K562 (cell line): Measurements from ENCODE around the gene HEXIM1. TPM values are rescaled to one million over a fixed set of nuclear protein-coding genes. Genes with fewer than 3 reads are reported as not detected.
A peak's percentile ranks its signal among the peaks of the same experiment; 100 is the strongest.

ENCODE experiments used
- BCOR ChIP-seq: fragments of 450-650 bp; IDR thresholded peaks from 2 replicates; pipeline ENCODE4 v1.6.1; 2016
- HIVEP1 ChIP-seq: fragments of 250-450 bp; sonication (Bioruptor Pico); IDR thresholded peaks from 2 replicates; pipeline ENCODE4 v1.4.0; 2020; ENCODE audit warnings: mild to moderate bottlenecking
- JUND ChIP-seq, 2 experiments: IDR thresholded peaks; 2 replicates in 1 of 2; 3 replicates in 1 of 2; pipeline ENCODE4 v1.6.1; 2011; ENCODE audit warnings: borderline replicate concordance in 2 of 2, low read depth in 2 of 2, low read length in 2 of 2, improper control_type of control experiment in 1 of 2, missing biosample characterization in 1 of 2, missing genetic modification characterization in 1 of 2, missing genetic modification reagents in 1 of 2
- L3MBTL2 ChIP-seq: fragments of 450-650 bp; IDR thresholded peaks from 2 replicates; pipeline ENCODE4 v1.6.1; 2016; ENCODE audit warnings: mild to moderate bottlenecking, moderate library complexity
- MTA2 ChIP-seq: fragments of 450-650 bp; IDR thresholded peaks from 2 replicates; pipeline ENCODE4 v1.6.1; 2016; ENCODE audit warnings: low read depth
- POLR3A ChIP-seq: IDR thresholded peaks from 2 replicates; pipeline ENCODE4 v1.6.1; 2011; ENCODE audit warnings: borderline replicate concordance, mild to moderate bottlenecking, moderate library complexity; ENCODE audit not compliant: insufficient read length, insufficient read depth; ENCODE audit errors: extremely low read depth
- RBM39 ChIP-seq: fragments of 200-400 bp; formaldehyde crosslinking; optimal IDR thresholded peaks from 2 replicates; pipeline ENCODE3; 2018; ENCODE audit warnings: low read depth, low read length
- RFX7 ChIP-seq: fragments of 250-450 bp; sonication (Bioruptor Pico); IDR thresholded peaks from 2 replicates; pipeline ENCODE4 v1.5.1; 2021; ENCODE audit warnings: mild to moderate bottlenecking
- TAL1 ChIP-seq: fragments of 450-650 bp; IDR thresholded peaks from 2 replicates; pipeline ENCODE4 v1.6.1; 2016; ENCODE audit warnings: mild to moderate bottlenecking
- TBP ChIP-seq: optimal IDR thresholded peaks from 2 replicates; pipeline ENCODE3; 2011; ENCODE audit warnings: low read depth, low read length, improper control_type of control experiment
- XRCC4 ChIP-seq: IDR thresholded peaks from one replicate; pipeline ENCODE4 v1.6.1; 2011; ENCODE audit not compliant: insufficient read depth, insufficient read length; ENCODE audit errors: extremely low read depth
- ZNF316 ChIP-seq: fragments of 450-650 bp; IDR thresholded peaks from 2 replicates; pipeline ENCODE4 v1.6.1; 2016
- polyA plus RNA-seq, 8 experiments: library from polyadenylated mRNA; depleted of rRNA in 4 of 8; stranded (reverse) in 5 of 8; unstranded in 3 of 8; fragments of >200 nt; fragmentation: Nextera tagmentation in 2 of 8; fragmentation: Illumina TruSeq in 1 of 8; extraction: Ambion mirVana in 2 of 8; extraction: Trizol in 1 of 8; gene quantifications; 2 replicates each; pipeline versions ENCODE4 v1.2.1 to v1.2.3, GENCODE V29; 2011 to 2014; ENCODE audit warnings: inconsistent platforms in 1 of 8, missing spikeins in 1 of 8
- total RNA-seq, 7 experiments: library from RNA; depleted of rRNA in 6 of 7; stranded (reverse); fragments of >200 nt in 6 of 7; fragmentation: Illumina TruSeq in 2 of 7; extraction: Trizol in 2 of 7; gene quantifications; 2 replicates each; pipeline versions ENCODE4 v1.2.1 to v1.2.3, GENCODE V29; 2011 to 2021; ENCODE audit warnings: low replicate concordance in 1 of 7
- TF ChIP-seq, protein P1 (sequence below), 2 experiments: fragments of 450-650 bp in 1 of 2; IDR thresholded peaks; 2 replicates each; pipeline ENCODE4 v1.6.1; 2011 to 2017; ENCODE audit warnings: low read depth in 2 of 2, antibody characterized with exemption in 1 of 2, borderline replicate concordance in 1 of 2, low read length in 1 of 2, mild to moderate bottlenecking in 1 of 2, mixed read lengths in 1 of 2; ENCODE audit not compliant: control insufficient read depth in 1 of 2
- TF ChIP-seq, protein P2 (sequence below), 2 experiments: fragments of 450-650 bp; formaldehyde crosslinking in 1 of 2; IDR thresholded peaks; 2 replicates each; pipeline versions ENCODE4 v1.4.0 to v1.6.1; 2014 to 2020; ENCODE audit warnings: mild to moderate bottlenecking in 2 of 2, borderline replicate concordance in 1 of 2, low read depth in 1 of 2
- TF ChIP-seq, protein P3 (sequence below): sonication (generic); formaldehyde crosslinking; IDR thresholded peaks from 2 replicates; pipeline ENCODE4 v1.8.1; 2022; ENCODE audit warnings: missing genetic modification reagents

The HEXIM1 gene
- total and polyA plus RNA-seq, 9 of the 15 experiments (the other 6 are each of a cell fraction or from before 2014, with no cell fraction given) = 1.4 to 28.3 (median 9.1) TPM

DNA sequence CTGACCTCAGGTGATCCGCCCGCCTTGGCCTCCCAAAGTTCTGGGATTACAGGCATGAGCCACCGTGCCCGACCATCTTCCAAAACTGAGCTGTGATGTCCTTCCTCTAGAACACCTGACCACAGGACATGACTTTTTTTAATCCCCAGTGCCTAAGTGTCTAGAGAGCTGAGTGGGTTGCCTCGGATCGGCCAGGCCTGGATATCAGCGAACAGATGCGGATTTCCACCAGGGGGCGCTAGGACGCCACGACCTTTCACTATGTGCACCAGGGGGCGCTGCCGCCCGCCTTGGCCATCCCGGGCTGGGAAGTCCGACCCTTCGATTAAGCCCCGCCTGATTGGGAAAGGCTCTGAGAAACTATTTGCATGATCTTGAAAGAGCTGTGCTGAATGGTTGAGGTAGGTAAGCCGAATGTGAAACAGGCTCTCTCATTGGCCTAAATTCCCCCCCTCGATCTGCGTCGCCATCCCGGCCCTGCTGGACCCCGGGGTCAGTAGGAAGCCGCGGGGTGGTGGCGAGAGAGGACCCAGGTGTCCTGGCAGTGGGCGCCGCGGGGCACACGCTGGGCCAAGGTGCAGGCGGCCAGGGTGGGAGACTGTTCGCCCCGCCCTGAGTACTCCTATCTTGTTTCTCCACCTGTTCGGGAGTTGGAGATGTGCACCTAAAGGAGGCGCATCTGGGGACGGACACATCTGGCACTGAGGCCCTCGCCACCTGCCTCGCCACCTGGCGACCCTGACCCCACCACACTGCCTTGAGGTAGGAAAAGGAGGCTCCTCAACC is 12.9 kb upstream of the HEXIM1 start, which contains the start of gene ACBD4 (continued):
- TF ChIP-seq, protein P1, sequence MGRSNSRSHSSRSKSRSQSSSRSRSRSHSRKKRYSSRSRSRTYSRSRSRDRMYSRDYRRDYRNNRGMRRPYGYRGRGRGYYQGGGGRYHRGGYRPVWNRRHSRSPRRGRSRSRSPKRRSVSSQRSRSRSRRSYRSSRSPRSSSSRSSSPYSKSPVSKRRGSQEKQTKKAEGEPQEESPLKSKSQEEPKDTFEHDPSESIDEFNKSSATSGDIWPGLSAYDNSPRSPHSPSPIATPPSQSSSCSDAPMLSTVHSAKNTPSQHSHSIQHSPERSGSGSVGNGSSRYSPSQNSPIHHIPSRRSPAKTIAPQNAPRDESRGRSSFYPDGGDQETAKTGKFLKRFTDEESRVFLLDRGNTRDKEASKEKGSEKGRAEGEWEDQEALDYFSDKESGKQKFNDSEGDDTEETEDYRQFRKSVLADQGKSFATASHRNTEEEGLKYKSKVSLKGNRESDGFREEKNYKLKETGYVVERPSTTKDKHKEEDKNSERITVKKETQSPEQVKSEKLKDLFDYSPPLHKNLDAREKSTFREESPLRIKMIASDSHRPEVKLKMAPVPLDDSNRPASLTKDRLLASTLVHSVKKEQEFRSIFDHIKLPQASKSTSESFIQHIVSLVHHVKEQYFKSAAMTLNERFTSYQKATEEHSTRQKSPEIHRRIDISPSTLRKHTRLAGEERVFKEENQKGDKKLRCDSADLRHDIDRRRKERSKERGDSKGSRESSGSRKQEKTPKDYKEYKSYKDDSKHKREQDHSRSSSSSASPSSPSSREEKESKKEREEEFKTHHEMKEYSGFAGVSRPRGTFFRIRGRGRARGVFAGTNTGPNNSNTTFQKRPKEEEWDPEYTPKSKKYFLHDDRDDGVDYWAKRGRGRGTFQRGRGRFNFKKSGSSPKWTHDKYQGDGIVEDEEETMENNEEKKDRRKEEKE (IDR thresholded peaks at IDR 0.05; ENCODE audit: borderline replicate concordance in 1 of 2, control insufficient read depth in 1 of 2, low read depth in 2 of 2, low read length in 1 of 2) = no peak
- TF ChIP-seq, protein P2, sequence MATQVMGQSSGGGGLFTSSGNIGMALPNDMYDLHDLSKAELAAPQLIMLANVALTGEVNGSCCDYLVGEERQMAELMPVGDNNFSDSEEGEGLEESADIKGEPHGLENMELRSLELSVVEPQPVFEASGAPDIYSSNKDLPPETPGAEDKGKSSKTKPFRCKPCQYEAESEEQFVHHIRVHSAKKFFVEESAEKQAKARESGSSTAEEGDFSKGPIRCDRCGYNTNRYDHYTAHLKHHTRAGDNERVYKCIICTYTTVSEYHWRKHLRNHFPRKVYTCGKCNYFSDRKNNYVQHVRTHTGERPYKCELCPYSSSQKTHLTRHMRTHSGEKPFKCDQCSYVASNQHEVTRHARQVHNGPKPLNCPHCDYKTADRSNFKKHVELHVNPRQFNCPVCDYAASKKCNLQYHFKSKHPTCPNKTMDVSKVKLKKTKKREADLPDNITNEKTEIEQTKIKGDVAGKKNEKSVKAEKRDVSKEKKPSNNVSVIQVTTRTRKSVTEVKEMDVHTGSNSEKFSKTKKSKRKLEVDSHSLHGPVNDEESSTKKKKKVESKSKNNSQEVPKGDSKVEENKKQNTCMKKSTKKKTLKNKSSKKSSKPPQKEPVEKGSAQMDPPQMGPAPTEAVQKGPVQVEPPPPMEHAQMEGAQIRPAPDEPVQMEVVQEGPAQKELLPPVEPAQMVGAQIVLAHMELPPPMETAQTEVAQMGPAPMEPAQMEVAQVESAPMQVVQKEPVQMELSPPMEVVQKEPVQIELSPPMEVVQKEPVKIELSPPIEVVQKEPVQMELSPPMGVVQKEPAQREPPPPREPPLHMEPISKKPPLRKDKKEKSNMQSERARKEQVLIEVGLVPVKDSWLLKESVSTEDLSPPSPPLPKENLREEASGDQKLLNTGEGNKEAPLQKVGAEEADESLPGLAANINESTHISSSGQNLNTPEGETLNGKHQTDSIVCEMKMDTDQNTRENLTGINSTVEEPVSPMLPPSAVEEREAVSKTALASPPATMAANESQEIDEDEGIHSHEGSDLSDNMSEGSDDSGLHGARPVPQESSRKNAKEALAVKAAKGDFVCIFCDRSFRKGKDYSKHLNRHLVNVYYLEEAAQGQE (IDR thresholded peaks at IDR 0.05; ENCODE audit: borderline replicate concordance) = peak; percentile 98
- TF ChIP-seq, protein P2 (CRISPR knock-in tag; IDR thresholded peaks at IDR 0.05; ENCODE audit: low read depth) = no peak
- TF ChIP-seq TBP = peak; percentile 19
- TF ChIP-seq POLR3A = no peak
- TF ChIP-seq, protein P3, sequence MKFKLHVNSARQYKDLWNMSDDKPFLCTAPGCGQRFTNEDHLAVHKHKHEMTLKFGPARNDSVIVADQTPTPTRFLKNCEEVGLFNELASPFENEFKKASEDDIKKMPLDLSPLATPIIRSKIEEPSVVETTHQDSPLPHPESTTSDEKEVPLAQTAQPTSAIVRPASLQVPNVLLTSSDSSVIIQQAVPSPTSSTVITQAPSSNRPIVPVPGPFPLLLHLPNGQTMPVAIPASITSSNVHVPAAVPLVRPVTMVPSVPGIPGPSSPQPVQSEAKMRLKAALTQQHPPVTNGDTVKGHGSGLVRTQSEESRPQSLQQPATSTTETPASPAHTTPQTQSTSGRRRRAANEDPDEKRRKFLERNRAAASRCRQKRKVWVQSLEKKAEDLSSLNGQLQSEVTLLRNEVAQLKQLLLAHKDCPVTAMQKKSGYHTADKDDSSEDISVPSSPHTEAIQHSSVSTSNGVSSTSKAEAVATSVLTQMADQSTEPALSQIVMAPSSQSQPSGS (CRISPR knock-in tag) = no peak
- TF ChIP-seq ZNF316 = no peak
- TF ChIP-seq RFX7 (CRISPR knock-in tag) = no peak
- TF ChIP-seq L3MBTL2 = peak; percentile 83
- peak; percentile 57 for TF ChIP-seq MTA2
- TF ChIP-seq BCOR = peak; percentile 66
- no peak for TF ChIP-seq HIVEP1 (CRISPR knock-in tag)
- TF ChIP-seq TAL1 = peak; percentile 82
- TF ChIP-seq XRCC4 = no peak
- TF ChIP-seq RBM39 = peak; percentile 59
- peak; percentile 74 for TF ChIP-seq JUND (IDR thresholded peaks at IDR 0.05; ENCODE audit: borderline replicate concordance, low read depth, low read length)
- TF ChIP-seq JUND (tag; IDR thresholded peaks at IDR 0.05; ENCODE audit: borderline replicate concordance, low read depth, low read length) = no peak
